Kidney (tissue), 14 donors: ENCODE measurements around the gene TLK2. TPM values are rescaled to one million over a fixed set of nuclear protein-coding genes. Genes with fewer than 3 reads are reported as not detected.
"Not testable (repeated sequence)": the region's sequence is repeated elsewhere in the genome, so short reads cannot be mapped to it uniquely, and the experiment has no call there.

Experiments used
- DNase-seq, 5 donors: peaks; one replicate each; pipeline ENCODE4 v3.0.0-alpha.2; 2013 to 2020
- FAIRE-seq: peaks from 2 replicates; lab custom pipeline; 2012; peaks lifted over from hg19 to GRCh38; lab: Jason Lieb, UNC
- H3K27ac ChIP-seq, 2 donors: one replicate each; pipeline ENCODE4 v1.7.0; 2013; ENCODE audit warnings: low read depth in 2 of 2, low read length in 2 of 2, inconsistent platforms in 1 of 2
- H3K27me3 ChIP-seq: one replicate; pipeline ENCODE4 v1.7.1; 2013; ENCODE audit warnings: low read length, inconsistent platforms; ENCODE audit not compliant: control insufficient read depth, insufficient read depth
- H3K36me3 ChIP-seq, 3 donors: one replicate each; pipeline versions ENCODE4 v1.7.0 to v1.7.1; 2013; ENCODE audit warnings: low read length in 3 of 3, control low read depth in 1 of 3, inconsistent platforms in 1 of 3; ENCODE audit not compliant: insufficient read depth in 3 of 3, control insufficient read depth in 2 of 3
- H3K4me1 ChIP-seq, 3 donors: one replicate each; pipeline versions ENCODE4 v1.7.0 to v1.7.1; 2013; ENCODE audit warnings: low read length in 3 of 3, inconsistent platforms in 1 of 3, low read depth in 1 of 3; ENCODE audit not compliant: control insufficient read depth in 2 of 3, insufficient read depth in 2 of 3
- H3K4me3 ChIP-seq, 3 donors: one replicate each; pipeline versions ENCODE4 v1.7.0 to v1.8.1; 2013; ENCODE audit warnings: low read length in 3 of 3, control low read depth in 1 of 3, inconsistent platforms in 1 of 3
- H3K9ac ChIP-seq, 3 donors: one replicate each; pipeline versions ENCODE4 v1.7.0 to v1.7.1; 2013; ENCODE audit warnings: low read length in 3 of 3, control low read depth in 1 of 3, inconsistent platforms in 1 of 3
- H3K9me3 ChIP-seq, 3 donors: one replicate each; pipeline versions ENCODE4 v1.7.0 to v1.7.1; 2013; ENCODE audit warnings: low read length in 3 of 3, control low read depth in 1 of 3, inconsistent platforms in 1 of 3; ENCODE audit not compliant: control insufficient read depth in 2 of 3, insufficient read depth in 1 of 3
- intact Hi-C: fragments of 100-400 bp; cut with DNase I; formaldehyde crosslinking; loops from one replicate; pipeline ENCODE4 v1.11.1; 2022
- polyA plus RNA-seq: library from polyadenylated mRNA; stranded (reverse); fragments of 350-450 nt; fragmentation: Illumina TruSeq; extraction: RNeasy Lipid Tissue Mini Kit (QIAGEN cat#74804); gene quantifications from one replicate; pipeline ENCODE4 v1.2.3, GENCODE V29; 2014; ENCODE audit warnings: low read depth, low replicate concordance; ENCODE audit not compliant: insufficient read depth
- total RNA-seq: library from RNA; stranded (reverse); fragmentation: NEBNext Ultra II Directional; extraction: Animal tissue kit (Norgen Biotek cat#: 25700); gene quantifications from one replicate; pipeline ENCODE4 v1.2.1, GENCODE V29; 2021
- TF ChIP-seq, protein P1 (sequence below): IDR thresholded peaks from 3 replicates; pipeline ENCODE4 v1.5.1; 2012; ENCODE audit warnings: mild to moderate bottlenecking, moderate library complexity, borderline replicate concordance; ENCODE audit not compliant: insufficient read depth; ENCODE audit errors: extremely low read depth
- donor health status: control.
- donor health status: control.
- donor health status: control.
- donor health status: control.
- donor health status: control.
- donor health status: DM: yes; HTN: yes; CAD: no.
- donor health status: Normal renal cell carcinoma (clear cell type).

Gene TLK2
- total and polyA plus RNA-seq, 2 donors from 2014 or later: 15.6 to 43.0 TPM

- H3K27ac ChIP-seq: no peak overlapping the region
- H3K4me1 ChIP-seq: peaks cover 0 to 6% (median 0%) of the 10 kb centered on the region in 3 donors
- H3K36me3 ChIP-seq: peaks cover 9 to 40% (median 18%) of the 10 kb centered on the region in 3 donors
- FAIRE-seq: no peak
- H3K27me3 ChIP-seq: no peaks in the 10 kb centered on the region
- DNase-seq: no peak
- no peak overlapping the region for H3K4me3 ChIP-seq
- H3K9me3 ChIP-seq: no peaks in the 10 kb centered on the region
- no peak overlapping the region for H3K9ac ChIP-seq
- intact Hi-C loops: no loop called here
- TF ChIP-seq, protein P1, sequence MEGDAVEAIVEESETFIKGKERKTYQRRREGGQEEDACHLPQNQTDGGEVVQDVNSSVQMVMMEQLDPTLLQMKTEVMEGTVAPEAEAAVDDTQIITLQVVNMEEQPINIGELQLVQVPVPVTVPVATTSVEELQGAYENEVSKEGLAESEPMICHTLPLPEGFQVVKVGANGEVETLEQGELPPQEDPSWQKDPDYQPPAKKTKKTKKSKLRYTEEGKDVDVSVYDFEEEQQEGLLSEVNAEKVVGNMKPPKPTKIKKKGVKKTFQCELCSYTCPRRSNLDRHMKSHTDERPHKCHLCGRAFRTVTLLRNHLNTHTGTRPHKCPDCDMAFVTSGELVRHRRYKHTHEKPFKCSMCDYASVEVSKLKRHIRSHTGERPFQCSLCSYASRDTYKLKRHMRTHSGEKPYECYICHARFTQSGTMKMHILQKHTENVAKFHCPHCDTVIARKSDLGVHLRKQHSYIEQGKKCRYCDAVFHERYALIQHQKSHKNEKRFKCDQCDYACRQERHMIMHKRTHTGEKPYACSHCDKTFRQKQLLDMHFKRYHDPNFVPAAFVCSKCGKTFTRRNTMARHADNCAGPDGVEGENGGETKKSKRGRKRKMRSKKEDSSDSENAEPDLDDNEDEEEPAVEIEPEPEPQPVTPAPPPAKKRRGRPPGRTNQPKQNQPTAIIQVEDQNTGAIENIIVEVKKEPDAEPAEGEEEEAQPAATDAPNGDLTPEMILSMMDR: no peak
Measured at GRCh38 chr17:62600805-62601204, 122.2 kb downstream of the TLK2 start.

DNA sequence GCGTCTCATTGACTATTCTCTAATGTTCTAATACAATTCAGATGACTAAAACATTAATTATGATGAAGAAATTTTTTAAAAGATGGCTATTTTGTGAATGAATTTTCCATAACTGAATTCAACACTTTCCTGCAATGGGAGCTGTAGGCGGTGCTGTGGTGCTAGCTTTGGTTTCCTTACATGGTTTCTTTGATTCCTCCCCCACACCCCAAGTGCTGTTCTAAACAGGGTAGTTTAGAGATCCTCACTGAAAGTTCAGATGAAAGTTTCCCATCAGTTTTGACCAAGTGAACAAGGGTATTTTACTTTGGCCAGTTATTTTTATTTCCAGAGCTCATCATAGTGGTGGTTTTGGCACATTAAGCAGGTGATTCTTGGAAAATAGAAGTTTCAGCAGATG lies 122.8 kb downstream of the TLK2 start:
- H3K27me3 ChIP-seq: no peaks in the 10 kb centered on the region
- H3K4me3 ChIP-seq: no peak overlapping the region
- H3K9me3 ChIP-seq: no peaks in the 10 kb centered on the region
- peaks cover 8 to 45% (median 18%) of the 10 kb centered on the region in 3 donors for H3K36me3 ChIP-seq
- DNase-seq: no peak
- TF ChIP-seq, protein P1: no peak
- intact Hi-C loops: no loop called here
- no peak overlapping the region for H3K9ac ChIP-seq
- peaks cover 0 to 6% (median 0%) of the 10 kb centered on the region in 3 donors for H3K4me1 ChIP-seq
- no peak overlapping the region for H3K27ac ChIP-seq
- FAIRE-seq: no peak

DNA sequence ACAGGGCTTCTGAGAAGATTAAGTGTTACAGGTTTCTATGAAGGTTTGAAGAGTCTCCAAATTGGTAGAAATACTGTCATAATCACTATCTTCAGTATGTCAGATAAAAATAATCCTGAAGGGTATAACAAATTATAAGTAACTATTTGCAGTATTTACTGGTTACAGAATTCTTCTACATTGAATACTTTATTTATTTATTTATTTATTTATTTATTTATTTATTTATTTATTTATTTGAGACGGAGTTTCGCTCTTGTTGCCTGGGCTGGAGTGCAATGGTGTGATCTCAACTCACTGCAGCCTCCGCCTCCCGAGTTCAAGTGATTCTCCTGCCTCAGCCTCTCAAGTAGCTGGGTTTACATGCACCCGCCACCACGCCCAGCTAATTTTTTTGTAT lies 125.2 kb downstream of the TLK2 start:
- H3K9ac ChIP-seq, H3K4me3 ChIP-seq, H3K27ac ChIP-seq, H3K4me1 ChIP-seq, FAIRE-seq, DNase-seq, H3K9me3 ChIP-seq, intact Hi-C loops, H3K27me3 ChIP-seq: not testable (repeated sequence)
- H3K36me3 ChIP-seq: peaks cover 0 to 51% (median 23%) of the 10 kb centered on the region in 3 donors

GRCh38 chr17:62605588-62605987 lies 127.0 kb downstream of the TLK2 start:
- FAIRE-seq (no peak), DNase-seq (no peak)
- intact Hi-C loops: no loop called here
- TF ChIP-seq, protein P1: no peak
- Histone ChIP-seq H3K9me3 (no peaks in the 10 kb centered on the region), H3K4me1 (no peaks in the 10 kb centered on the region), H3K27ac (no peak overlapping the region), H3K4me3 (no peak overlapping the region), H3K27me3 (no peaks in the 10 kb centered on the region), H3K36me3 (peaks cover 0 to 49% (median 25%) of the 10 kb centered on the region in 3 donors), H3K9ac (no peak overlapping the region)
